ENCODE measurements around the gene KEAP1.

GRCh38 chr19:10502524-10503001 is 593 bp downstream of the KEAP1 start:
- TF ChIP-seq CTCF (IDR thresholded peaks at IDR 0.05 in 2 of 3, conservative IDR thresholded peaks at IDR 0.05 in 1 of 3; ENCODE audit: borderline replicate concordance in 1 of 3, insufficient read depth in 1 of 3, low read depth in 2 of 3, low read length in 2 of 3) (no peak), TCF7L2 (IDR thresholded peaks at IDR 0.05; ENCODE audit: borderline replicate concordance, extremely low read depth, insufficient read depth, insufficient read length) (peak; percentile 46)
